ENCODE results near the gene FBXO24.

The FBXO24 gene

GRCh38 chr7:100574362-100575205 is 11.5 kb upstream of the FBXO24 start:
- no peak for TF ChIP-seq POLR2A (IDR thresholded peaks at IDR 0.05; ENCODE audit: low read depth, low read length)
- DNase-seq (ENCODE audit: insufficient read length, low spot score) (no peak), FAIRE-seq (no peak)

DNA sequence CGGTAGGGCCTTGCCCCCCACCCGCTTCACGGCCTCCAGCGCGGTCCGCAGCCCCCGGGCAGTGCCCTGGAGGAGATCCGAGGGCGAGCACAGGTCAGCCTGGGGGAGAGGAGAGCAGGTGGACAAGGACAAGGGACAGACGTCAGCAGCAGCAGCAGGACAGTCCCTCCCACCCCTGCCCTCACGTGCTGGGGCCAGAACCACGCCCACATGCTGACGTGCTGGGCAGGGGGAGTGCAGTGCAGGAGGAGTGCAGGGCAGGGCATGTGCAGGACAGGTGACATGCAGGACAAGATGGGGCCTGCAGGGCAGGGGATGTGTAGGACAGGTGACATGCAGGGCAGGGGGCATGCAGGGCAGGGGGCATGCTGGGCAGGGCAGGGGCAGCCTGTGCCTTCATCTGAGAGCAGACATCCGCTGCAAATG is 10.9 kb upstream of the FBXO24 start:
- FAIRE-seq = no peak
- TF ChIP-seq POLR2A (IDR thresholded peaks at IDR 0.05; ENCODE audit: low read depth, low read length) = no peak
- DNase-seq (ENCODE audit: insufficient read length, low spot score) = no peak

GRCh38 chr7:100575746-100576383 is 10.3 kb upstream of the FBXO24 start:
- DNase-seq (ENCODE audit: insufficient read length, low spot score) (no peak), FAIRE-seq (no peak)
- no peak for TF ChIP-seq POLR2A (IDR thresholded peaks at IDR 0.05; ENCODE audit: low read depth, low read length)

DNA sequence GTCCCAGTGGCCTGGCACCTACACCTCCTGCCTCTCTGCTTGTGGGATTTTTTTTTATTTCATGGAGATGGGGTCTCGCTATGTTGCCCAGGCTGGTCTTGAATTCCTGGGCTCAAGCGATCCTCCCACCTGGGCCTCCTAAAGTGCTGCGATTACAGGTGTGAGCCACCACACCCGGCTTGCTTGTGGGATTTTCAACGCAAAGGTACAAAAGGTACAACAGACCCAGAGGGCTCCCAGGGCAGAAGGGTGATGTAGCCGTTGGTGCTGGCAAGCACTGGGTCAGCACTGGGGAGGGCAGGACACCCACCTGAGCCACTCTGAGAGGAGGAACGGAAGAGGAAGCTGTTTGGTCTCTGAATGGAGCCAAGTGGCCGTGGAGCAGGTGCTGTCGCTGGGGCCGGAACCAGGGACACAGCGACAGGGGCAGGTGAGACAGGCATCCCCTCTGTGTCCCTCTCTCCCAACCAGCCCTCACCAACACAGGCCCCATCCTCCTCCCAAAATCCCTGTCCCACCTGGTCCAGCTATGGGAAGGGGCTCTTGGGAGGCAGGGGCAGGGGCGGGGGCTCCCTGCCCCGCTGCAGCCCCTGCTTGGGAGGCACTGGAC is 9.6 kb upstream of the FBXO24 start:
- FAIRE-seq = no peak
- TF ChIP-seq POLR2A (IDR thresholded peaks at IDR 0.05; ENCODE audit: low read depth, low read length) = no peak
- DNase-seq (ENCODE audit: insufficient read length, low spot score) = no peak

- no peak for FAIRE-seq
Observed at GRCh38 chr7:100577103-100577502, 9.0 kb upstream of the FBXO24 start.

DNA sequence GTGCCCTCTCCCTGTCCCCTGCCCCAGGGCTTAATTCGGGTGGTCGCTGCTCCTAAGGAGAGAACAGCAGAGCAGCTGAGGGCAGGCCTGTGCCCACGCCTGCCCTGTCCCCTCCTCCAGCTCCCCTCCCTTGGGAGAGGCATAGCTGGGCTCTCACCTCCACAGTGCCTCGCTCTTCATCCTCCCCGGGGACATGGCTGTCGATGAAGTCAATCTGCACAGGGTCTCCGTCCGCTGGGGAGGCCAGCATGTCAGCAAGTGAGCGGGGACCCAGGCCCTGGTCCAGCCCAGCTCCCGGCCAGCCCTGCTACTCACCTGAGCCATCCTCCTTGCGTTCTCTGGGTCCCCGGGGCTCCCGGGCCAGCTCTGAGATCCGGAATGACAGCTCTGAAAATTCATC is 8.6 kb upstream of the FBXO24 start:
- no peak for FAIRE-seq
- DNase-seq (ENCODE audit: insufficient read length, low spot score) = no peak
- TF ChIP-seq POLR2A (IDR thresholded peaks at IDR 0.05; ENCODE audit: low read depth, low read length) = no peak

More at GRCh38 chr7:100577103-100577502, 9.0 kb upstream of the FBXO24 start:
- TF ChIP-seq POLR2A (IDR thresholded peaks at IDR 0.05; ENCODE audit: low read depth, low read length) = no peak
- no peak for DNase-seq (ENCODE audit: insufficient read length, low spot score)

GRCh38 chr7:100578246-100579183 is 7.6 kb upstream of the FBXO24 start:
- no peak for DNase-seq (ENCODE audit: insufficient read length, low spot score)
- FAIRE-seq = no peak

GRCh38 chr7:100580466-100581283 is 5.5 kb upstream of the FBXO24 start:
- DNase-seq (ENCODE audit: insufficient read length, low spot score) (no peak), FAIRE-seq (no peak)
- no peak for TF ChIP-seq POLR2A (IDR thresholded peaks at IDR 0.05; ENCODE audit: low read depth, low read length)

More at GRCh38 chr7:100578246-100579183, 7.6 kb upstream of the FBXO24 start:
- TF ChIP-seq POLR2A (IDR thresholded peaks at IDR 0.05; ENCODE audit: low read depth, low read length) = no peak

DNA sequence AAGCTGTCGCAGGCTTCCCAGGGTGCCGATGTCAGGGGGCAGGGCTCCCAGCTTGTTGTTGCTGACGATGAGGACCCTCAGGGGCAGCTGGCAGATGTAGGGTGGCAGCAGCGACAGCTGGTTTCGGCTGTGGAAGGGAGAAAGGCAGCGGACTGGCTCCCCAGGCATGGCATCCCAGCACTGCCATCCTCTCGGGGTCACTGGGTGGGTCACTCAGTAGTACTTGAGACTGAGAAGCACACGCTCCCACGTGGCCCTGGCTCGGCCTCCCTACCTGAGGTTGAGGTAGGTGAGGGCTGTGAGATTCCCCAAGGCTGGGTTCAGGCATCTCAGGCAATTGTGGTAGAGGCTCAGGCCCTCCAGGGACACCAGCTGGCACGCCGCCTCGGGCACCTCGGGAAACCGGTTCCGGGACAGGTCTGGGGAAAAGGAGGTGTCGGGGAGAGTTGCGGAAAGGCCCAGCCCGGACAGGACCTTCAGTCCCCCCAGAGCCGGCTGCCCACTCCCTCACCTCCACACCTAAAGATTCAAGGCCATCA is 4.0 kb upstream of the FBXO24 start:
- TF ChIP-seq POLR2A (IDR thresholded peaks at IDR 0.05; ENCODE audit: low read depth, low read length) = no peak
- FAIRE-seq = no peak
- DNase-seq (ENCODE audit: insufficient read length, low spot score) = no peak

GRCh38 chr7:100582650-100583049 is 3.5 kb upstream of the FBXO24 start:
- FAIRE-seq = no peak
- TF ChIP-seq POLR2A (IDR thresholded peaks at IDR 0.05; ENCODE audit: low read depth, low read length) = no peak
- DNase-seq (ENCODE audit: insufficient read length, low spot score) = no peak

GRCh38 chr7:100583132-100584053 is 2.7 kb upstream of the FBXO24 start:
- no peak for TF ChIP-seq POLR2A (IDR thresholded peaks at IDR 0.05; ENCODE audit: low read depth, low read length)
- DNase-seq (ENCODE audit: insufficient read length, low spot score) (no peak), FAIRE-seq (no peak)
